Fibroblast of the aortic adventitia (primary cell): Measurements from ENCODE around the gene MMP21. TPM values are rescaled to one million over a fixed set of nuclear protein-coding genes. Genes with fewer than 3 reads are reported as not detected.

Experiments
- DNase-seq: peaks from one replicate; pipeline ENCODE4 v3.0.0-alpha.2; 2010; ENCODE audit warnings: low read depth
- H3K4me3 ChIP-seq: 2 replicates; pipeline ENCODE4 v1.5.1; 2011; ENCODE audit warnings: low read depth, mild to moderate bottlenecking, control low read depth, low read length, moderate library complexity
- CTCF ChIP-seq: IDR thresholded peaks from 2 replicates; pipeline ENCODE4 v1.5.1; 2011; ENCODE audit warnings: mild to moderate bottlenecking, low read length, control low read depth, inconsistent platforms; ENCODE audit not compliant: insufficient read depth
- total RNA-seq: library from RNA; depleted of rRNA; stranded (reverse); fragments of >200 nt; gene quantifications from 2 replicates; pipeline ENCODE4 v1.2.3, GENCODE V29; 2012; ENCODE audit warnings: low replicate concordance

MMP21 gene
- total RNA-seq, 1 donor: 0.09 TPM

- DNase-seq: no peak
Observed at GRCh38 chr10:125792342-125793300, 17.0 kb upstream of the MMP21 start.

GRCh38 chr10:125788156-125789034 lies 12.8 kb upstream of the MMP21 start:
- no peak for TF ChIP-seq CTCF
- H3K4me3 ChIP-seq: no peak overlapping the region
- no peak for DNase-seq

More at GRCh38 chr10:125792342-125793300, 17.0 kb upstream of the MMP21 start:
- TF ChIP-seq CTCF: no peak
- no peak overlapping the region for H3K4me3 ChIP-seq

- TF ChIP-seq CTCF: no peak
- H3K4me3 ChIP-seq: no peak overlapping the region
- DNase-seq: no peak
Observed at GRCh38 chr10:125785791-125786190, 10.2 kb upstream of the MMP21 start.

- no peak for DNase-seq
- no peak for TF ChIP-seq CTCF
- no peak overlapping the region for H3K4me3 ChIP-seq
Observed at GRCh38 chr10:125783957-125784356, 8.3 kb upstream of the MMP21 start.

GRCh38 chr10:125783408-125783807 lies 7.8 kb upstream of the MMP21 start:
- TF ChIP-seq CTCF: no peak
- DNase-seq: no peak
- H3K4me3 ChIP-seq: no peak overlapping the region

- no peak for DNase-seq
- H3K4me3 ChIP-seq: no peak overlapping the region
- no peak for TF ChIP-seq CTCF
Observed at GRCh38 chr10:125782616-125783015, 7.0 kb upstream of the MMP21 start.
